Measurements from ENCODE around the gene BANK1.

GRCh38 chr4:101967697-101968346, 177.3 kb downstream of the BANK1 start:
- TF ChIP-seq CTCF (IDR thresholded peaks at IDR 0.05) (no peak), POLR2A (IDR thresholded peaks at IDR 0.05) (no peak)

Measured in upper lobe of left lung (tissue), 4 donors.